Measurements from ENCODE around the gene PAEP. TPM values are rescaled to one million over a fixed set of nuclear protein-coding genes. Genes with fewer than 3 reads are reported as not detected.

Gene PAEP
- total and polyA plus RNA-seq, 2 experiments from 2014 or later = not detected

GRCh38 chr9:135574331-135574730 lies 12.8 kb downstream of the PAEP start:
- Histone ChIP-seq H3K4me3 (no peak overlapping the region), H2AFZ (no peak overlapping the region), H3K36me3 (ENCODE audit: low read depth) (no peaks in the 10 kb centered on the region), H3K79me2 (ENCODE audit: insufficient read depth) (no peaks in the 10 kb centered on the region), H3K9me2 (ENCODE audit: insufficient read depth) (no peaks in the 10 kb centered on the region), H3F3A (ENCODE audit: insufficient read depth) (no peaks in the 10 kb centered on the region), H4K20me1 (ENCODE audit: insufficient read depth) (no peaks in the 10 kb centered on the region), H3K4me1 (ENCODE audit: insufficient read depth) (no peaks in the 10 kb centered on the region), H3K27ac (no peak overlapping the region), H3K9ac (no peak overlapping the region), H3K27me3 (replicated peaks; ENCODE audit: insufficient read depth) (no peaks in the 10 kb centered on the region), H3K9me3 (ENCODE audit: low read depth) (no peaks in the 10 kb centered on the region), H3K4me2 (ENCODE audit: unreplicated experiment) (no peak overlapping the region)
- TF ChIP-seq EZH2 (IDR thresholded peaks at IDR 0.05; ENCODE audit: insufficient read depth, poor library complexity, severe bottlenecking) = no peak
- TF ChIP-seq EZH2phosphoT487 (IDR thresholded peaks at IDR 0.05; ENCODE audit: insufficient read depth, low read depth) = no peak
- DNase-seq = no peak
- WGBS, 2 experiments (ENCODE audit: low coverage in 1 of 2, low lambda C conversion rate in 2 of 2, missing lambda C conversion rate in 2 of 2) = 16 to 38% methylated on average over 5 to 12 of the region's 14 CpGs
- in situ Hi-C loops (cut with MboI) = no loop called here

GRCh38 chr9:135574943-135575342 lies 13.4 kb downstream of the PAEP start:
- Histone ChIP-seq H3K27me3 (replicated peaks; ENCODE audit: insufficient read depth) (no peaks in the 10 kb centered on the region), H3K4me3 (no peak overlapping the region), H3K4me2 (ENCODE audit: unreplicated experiment) (no peak overlapping the region), H3K9me3 (ENCODE audit: low read depth) (no peaks in the 10 kb centered on the region), H3F3A (ENCODE audit: insufficient read depth) (no peaks in the 10 kb centered on the region), H3K36me3 (ENCODE audit: low read depth) (no peaks in the 10 kb centered on the region), H3K79me2 (ENCODE audit: insufficient read depth) (no peaks in the 10 kb centered on the region), H4K20me1 (ENCODE audit: insufficient read depth) (no peaks in the 10 kb centered on the region), H3K27ac (no peak overlapping the region), H2AFZ (no peak overlapping the region), H3K9me2 (ENCODE audit: insufficient read depth) (no peaks in the 10 kb centered on the region), H3K9ac (no peak overlapping the region), H3K4me1 (ENCODE audit: insufficient read depth) (no peaks in the 10 kb centered on the region)
- DNase-seq = no peak
- 58 to 60% methylated on average over 14 of the region's 15 CpGs for WGBS, 2 experiments (ENCODE audit: low coverage in 1 of 2, low lambda C conversion rate in 2 of 2, missing lambda C conversion rate in 2 of 2)
- TF ChIP-seq EZH2phosphoT487 (IDR thresholded peaks at IDR 0.05; ENCODE audit: insufficient read depth, low read depth) = no peak
- TF ChIP-seq EZH2 (IDR thresholded peaks at IDR 0.05; ENCODE audit: insufficient read depth, poor library complexity, severe bottlenecking) = no peak
- in situ Hi-C loops (cut with MboI) = no loop called here

- Histone ChIP-seq H2AFZ (no peak overlapping the region), H3K9ac (no peak overlapping the region), H3K36me3 (ENCODE audit: low read depth) (no peaks in the 10 kb centered on the region), H3K27ac (no peak overlapping the region), H3K27me3 (replicated peaks; ENCODE audit: insufficient read depth) (no peaks in the 10 kb centered on the region), H3K9me3 (ENCODE audit: low read depth) (no peaks in the 10 kb centered on the region), H4K20me1 (ENCODE audit: insufficient read depth) (no peaks in the 10 kb centered on the region), H3F3A (ENCODE audit: insufficient read depth) (no peaks in the 10 kb centered on the region), H3K9me2 (ENCODE audit: insufficient read depth) (no peaks in the 10 kb centered on the region), H3K4me2 (ENCODE audit: unreplicated experiment) (no peak overlapping the region), H3K4me3 (no peak overlapping the region), H3K79me2 (ENCODE audit: insufficient read depth) (no peaks in the 10 kb centered on the region), H3K4me1 (ENCODE audit: insufficient read depth) (no peaks in the 10 kb centered on the region)
- no peak for DNase-seq
- in situ Hi-C loops (cut with MboI) = no loop called here
- TF ChIP-seq EZH2 (IDR thresholded peaks at IDR 0.05; ENCODE audit: insufficient read depth, poor library complexity, severe bottlenecking) (no peak), EZH2phosphoT487 (IDR thresholded peaks at IDR 0.05; ENCODE audit: insufficient read depth, low read depth) (no peak)
- WGBS, 2 experiments (ENCODE audit: low coverage in 1 of 2, low lambda C conversion rate in 2 of 2, missing lambda C conversion rate in 2 of 2) = 37 to 48% methylated on average over 22 of the region's 22 CpGs
These were observed 14.6 kb downstream of the PAEP start for GRCh38 chr9:135575995-135576631.

GRCh38 chr9:135577256-135577655 lies 15.7 kb downstream of the PAEP start:
- in situ Hi-C loops (cut with MboI) = no loop called here
- H3K4me3 ChIP-seq = no peak overlapping the region

More at GRCh38 chr9:135577256-135577655, 15.7 kb downstream of the PAEP start:
- H3K9me3 ChIP-seq (ENCODE audit: low read depth) = no peaks in the 10 kb centered on the region
- H4K20me1 ChIP-seq (ENCODE audit: insufficient read depth) = no peaks in the 10 kb centered on the region
- no peak for DNase-seq
- TF ChIP-seq EZH2phosphoT487 (IDR thresholded peaks at IDR 0.05; ENCODE audit: insufficient read depth, low read depth) = no peak
- TF ChIP-seq EZH2 (IDR thresholded peaks at IDR 0.05; ENCODE audit: insufficient read depth, poor library complexity, severe bottlenecking) = no peak
- H3K36me3 ChIP-seq (ENCODE audit: low read depth) = no peaks in the 10 kb centered on the region
- H3K27ac ChIP-seq = no peak overlapping the region
- no peaks in the 10 kb centered on the region for H3K27me3 ChIP-seq (replicated peaks; ENCODE audit: insufficient read depth)
- no peak overlapping the region for H2AFZ ChIP-seq
- no peak overlapping the region for H3K9ac ChIP-seq
- H3K4me2 ChIP-seq (ENCODE audit: unreplicated experiment) = no peak overlapping the region
- 42% methylated on average over 10 of the region's 10 CpGs for WGBS, 2 experiments (ENCODE audit: low coverage in 1 of 2, low lambda C conversion rate in 2 of 2, missing lambda C conversion rate in 2 of 2)
- no peaks in the 10 kb centered on the region for H3K79me2 ChIP-seq (ENCODE audit: insufficient read depth)
- no peaks in the 10 kb centered on the region for H3F3A ChIP-seq (ENCODE audit: insufficient read depth)
- H3K9me2 ChIP-seq (ENCODE audit: insufficient read depth) = no peaks in the 10 kb centered on the region
- no peaks in the 10 kb centered on the region for H3K4me1 ChIP-seq (ENCODE audit: insufficient read depth)

All from GM23248 (cell line).